Gastrocnemius medialis (tissue), 4 donors: ENCODE measurements around the gene ATL1. TPM values are rescaled to one million over a fixed set of nuclear protein-coding genes. Genes with fewer than 3 reads are reported as not detected.

Source experiments
- ATAC-seq, 2 donors: fragments of 150-250 bp; one replicate each; pipeline ENCODE4 v1.9.1; 2016
- DNase-seq, 2 donors: peaks; one replicate each; pipeline ENCODE4 v3.0.0-alpha.2; 2019
- H3K27ac ChIP-seq, 4 donors: fragments of 200-600 bp; sonication (generic); 1 replicate in 1 of 4; 2 replicates in 3 of 4; pipeline ENCODE4 v1.5.1; 2016 to 2018; ENCODE audit warnings: mild to moderate bottlenecking in 2 of 4, moderate library complexity in 1 of 4
- H3K27me3 ChIP-seq, 3 donors: fragments of 200-600 bp; sonication (generic) in 2 of 3; 1 replicate in 1 of 3; 2 replicates in 2 of 3; pipeline versions ENCODE4 v1.5.1 to v1.6.0; 2016 to 2019; ENCODE audit warnings: mild to moderate bottlenecking in 1 of 3, moderate library complexity in 1 of 3
- H3K36me3 ChIP-seq, 2 donors: fragments of 200-600 bp; sonication (generic) in 1 of 2; one replicate each; pipeline ENCODE4 v1.5.1; 2017 to 2018
- H3K4me1 ChIP-seq, 2 donors: fragments of 200-600 bp; sonication (generic) in 1 of 2; one replicate each; pipeline ENCODE4 v1.5.1; 2016 to 2017; ENCODE audit warnings: mild to moderate bottlenecking in 2 of 2
- H3K4me3 ChIP-seq, 4 donors: fragments of 200-600 bp; sonication (generic) in 3 of 4; 1 replicate in 1 of 4; 2 replicates in 3 of 4; pipeline ENCODE4 v1.5.1; 2016 to 2019; ENCODE audit warnings: mild to moderate bottlenecking in 2 of 4
- H3K9me3 ChIP-seq, 3 donors: fragments of 200-600 bp; sonication (generic) in 2 of 3; 1 replicate in 1 of 3; 2 replicates in 2 of 3; pipeline ENCODE4 v1.5.1; 2016 to 2019
- POLR2A ChIP-seq, 2 donors: fragments of 450-650 bp; IDR thresholded peaks; one replicate each; pipeline ENCODE4 v1.6.1; 2017; ENCODE audit warnings: antibody characterized with exemption in 2 of 2, mild to moderate bottlenecking in 2 of 2, moderate library complexity in 2 of 2
- in situ Hi-C, 4 donors: fragments of 200-750 bp; cut with MboI; loops; one replicate each; pipeline versions ENCODE4 v1.15.0 to v1.8.0; 2017; ENCODE audit warnings: low sequenced_read_pairs in 4 of 4
- intact Hi-C: fragments of 100-400 bp; cut with DNase I; formaldehyde crosslinking; loops from one replicate; pipeline ENCODE4 v1.15.1; 2023; ENCODE audit warnings: low total_unique reads
- total RNA-seq, 4 donors: library from RNA; depleted of rRNA; stranded (reverse); fragments of >200 nt; gene quantifications; one replicate each; pipeline versions ENCODE4 v1.1.0 to v1.2.3, GENCODE V29; 2016
- TF ChIP-seq, protein P1 (sequence below), 5 experiments: fragments of 450-650 bp in 3 of 5; fragments of 200-600 bp in 2 of 5; sonication (generic) in 2 of 5; IDR thresholded peaks in 4 of 5; conservative IDR thresholded peaks in 1 of 5; 1 replicate in 4 of 5; 2 replicates in 1 of 5; pipeline ENCODE4 v1.5.1; 2016 to 2019; ENCODE audit warnings: antibody characterized with exemption in 5 of 5, mild to moderate bottlenecking in 3 of 5, moderate library complexity in 3 of 5

The ATL1 gene
- total RNA-seq, 4 donors from 2014 or later = 0.15 to 1.3 (median 0.58) TPM

GRCh38 chr14:50667684-50667995 is 107.7 kb downstream of the ATL1 start:
- intact Hi-C loops (loop anchor here (1.0 to 5.0 kb wide), 4 partner anchors 71 to 435 kb away; partner anchors contain the start of genes MAP4K5 and SOS2), in situ Hi-C loops (no loop called here)
- peak in 1 of 2 donors; percentile 34 for DNase-seq
- peaks cover 28 to 30% of the 10 kb centered on the region in 2 donors for H3K4me1 ChIP-seq
- no peaks in the 10 kb centered on the region for H3K27me3 ChIP-seq
- H3K27ac ChIP-seq = peak overlapping the region; percentile 89 to 97 (median 96)
- TF ChIP-seq, protein P1, sequence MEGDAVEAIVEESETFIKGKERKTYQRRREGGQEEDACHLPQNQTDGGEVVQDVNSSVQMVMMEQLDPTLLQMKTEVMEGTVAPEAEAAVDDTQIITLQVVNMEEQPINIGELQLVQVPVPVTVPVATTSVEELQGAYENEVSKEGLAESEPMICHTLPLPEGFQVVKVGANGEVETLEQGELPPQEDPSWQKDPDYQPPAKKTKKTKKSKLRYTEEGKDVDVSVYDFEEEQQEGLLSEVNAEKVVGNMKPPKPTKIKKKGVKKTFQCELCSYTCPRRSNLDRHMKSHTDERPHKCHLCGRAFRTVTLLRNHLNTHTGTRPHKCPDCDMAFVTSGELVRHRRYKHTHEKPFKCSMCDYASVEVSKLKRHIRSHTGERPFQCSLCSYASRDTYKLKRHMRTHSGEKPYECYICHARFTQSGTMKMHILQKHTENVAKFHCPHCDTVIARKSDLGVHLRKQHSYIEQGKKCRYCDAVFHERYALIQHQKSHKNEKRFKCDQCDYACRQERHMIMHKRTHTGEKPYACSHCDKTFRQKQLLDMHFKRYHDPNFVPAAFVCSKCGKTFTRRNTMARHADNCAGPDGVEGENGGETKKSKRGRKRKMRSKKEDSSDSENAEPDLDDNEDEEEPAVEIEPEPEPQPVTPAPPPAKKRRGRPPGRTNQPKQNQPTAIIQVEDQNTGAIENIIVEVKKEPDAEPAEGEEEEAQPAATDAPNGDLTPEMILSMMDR (IDR thresholded peaks at IDR 0.05 in 4 of 5, conservative IDR thresholded peaks at IDR 0.05 in 1 of 5) = no peak
- no peak for TF ChIP-seq POLR2A (IDR thresholded peaks at IDR 0.05)
- H3K4me3 ChIP-seq = peak overlapping the region; percentile 65 to 95 (median 80)
- peak; percentile 63 to 64 for ATAC-seq
- H3K36me3 ChIP-seq = peaks cover 0 to 11% of the 10 kb centered on the region in 2 donors
- no peaks in the 10 kb centered on the region for H3K9me3 ChIP-seq

DNA sequence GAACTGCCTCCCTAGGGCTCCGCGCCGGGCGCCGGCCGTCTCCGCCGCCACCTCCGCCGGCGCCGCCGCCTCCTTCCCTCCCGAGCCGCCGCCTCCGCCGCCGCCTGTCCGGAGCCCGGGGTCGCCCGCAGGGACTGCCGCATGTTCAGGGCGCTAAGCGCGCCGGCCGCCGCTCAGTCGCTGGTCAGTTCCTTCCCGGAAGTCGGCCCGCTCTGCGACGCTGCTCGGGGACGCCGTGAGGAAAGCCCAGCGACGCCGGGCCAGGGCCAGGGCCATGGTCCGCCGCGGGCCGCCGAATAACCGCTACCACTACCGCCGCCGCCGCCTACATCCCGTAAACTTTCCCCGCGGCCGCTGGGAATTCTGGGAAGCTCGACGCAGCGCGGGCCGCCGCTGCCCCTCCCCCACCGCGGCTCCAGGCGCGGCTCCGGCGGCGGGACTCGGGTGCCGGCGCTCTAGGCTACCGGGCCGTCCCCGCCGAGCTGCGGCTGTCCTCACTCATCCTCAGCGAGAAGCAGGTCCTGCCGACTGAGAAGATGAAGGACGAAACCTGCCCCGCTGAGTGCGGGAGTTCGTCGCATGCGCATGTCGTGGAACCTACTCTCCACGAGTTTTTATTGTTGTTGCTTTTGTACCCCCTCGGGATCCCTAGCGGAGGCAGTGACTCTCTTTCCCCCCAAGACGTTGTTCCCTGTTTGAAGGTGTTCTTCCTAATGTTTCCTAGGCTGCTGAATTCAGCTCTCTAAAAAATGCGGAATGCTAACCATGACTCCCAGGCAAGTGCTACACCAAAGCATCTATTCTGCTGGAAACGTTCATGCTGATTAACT is 108.3 kb downstream of the ATL1 start, which contains the start of gene SAV1:
Gene SAV1 (minus strand): TSS at position 311 of the 830 bp plus-strand sequence. CDS start 339 bp downstream, outside the sequence.
- peak within 1 kb of the TSS; percentile 65 to 95 (median 80) for H3K4me3 ChIP-seq
- H3K36me3 ChIP-seq = peaks cover 0 to 11% of the 10 kb centered on the region in 2 donors
- TF ChIP-seq, protein P1 (IDR thresholded peaks at IDR 0.05 in 4 of 5, conservative IDR thresholded peaks at IDR 0.05 in 1 of 5) = peak in 1 of 5 experiments; percentile 7
- TF ChIP-seq POLR2A (IDR thresholded peaks at IDR 0.05) = peak; percentile 93 to 94
- ATAC-seq (peak; percentile 87 to 90), DNase-seq (peak; percentile 72 to 82)
- in situ Hi-C loops = no loop called here
- peak within 1 kb of the TSS; percentile 89 to 97 (median 96) for H3K27ac ChIP-seq
- intact Hi-C loops = loop anchor here (1.0 to 5.0 kb wide), 5 partner anchors 71 to 436 kb away; partner anchors contain the start of genes MAP4K5 and SOS2
- no peaks in the 10 kb centered on the region for H3K27me3 ChIP-seq
- H3K9me3 ChIP-seq = no peaks in the 10 kb centered on the region
- H3K4me1 ChIP-seq = peaks cover 27 to 29% of the 10 kb centered on the region in 2 donors

- Histone ChIP-seq H3K4me3 (peak overlapping the region; percentile 65 to 95 (median 80)), H3K27ac (peak overlapping the region; percentile 89 to 97 (median 96)), H3K27me3 (no peaks in the 10 kb centered on the region), H3K4me1 (peaks cover 22 to 24% of the 10 kb centered on the region in 2 donors), H3K36me3 (peaks cover 0 to 11% of the 10 kb centered on the region in 2 donors), H3K9me3 (no peaks in the 10 kb centered on the region)
- TF ChIP-seq, protein P1 (IDR thresholded peaks at IDR 0.05 in 4 of 5, conservative IDR thresholded peaks at IDR 0.05 in 1 of 5) = no peak
- TF ChIP-seq POLR2A (IDR thresholded peaks at IDR 0.05) = no peak
- in situ Hi-C loops = no loop called here
- DNase-seq (no peak), ATAC-seq (no peak)
- intact Hi-C loops = loop anchor here (1.0 to 5.0 kb wide), 3 partner anchors 105 to 436 kb away; partner anchors contain the start of genes MAP4K5 and SOS2
These were observed 108.8 kb downstream of the ATL1 start for GRCh38 chr14:50668826-50669143.

GRCh38 chr14:50669441-50669986 is 109.6 kb downstream of the ATL1 start:
- H3K27me3 ChIP-seq = no peaks in the 10 kb centered on the region
- no peak for ATAC-seq
- in situ Hi-C loops (no loop called here), intact Hi-C loops (loop anchor here (5.0 kb wide), 2 partner anchors 137 to 437 kb away; partner anchors contain the start of genes MAP4K5 and SOS2)
- no peak for DNase-seq
- peak overlapping the region in 2 of 4 donors; percentile 95 to 97 for H3K27ac ChIP-seq
- H3K36me3 ChIP-seq = peaks cover 0 to 4% of the 10 kb centered on the region in 2 donors
- H3K4me1 ChIP-seq = peaks cover 17 to 20% of the 10 kb centered on the region in 2 donors
- H3K9me3 ChIP-seq = no peaks in the 10 kb centered on the region
- no peak for TF ChIP-seq POLR2A (IDR thresholded peaks at IDR 0.05)
- TF ChIP-seq, protein P1 (IDR thresholded peaks at IDR 0.05 in 4 of 5, conservative IDR thresholded peaks at IDR 0.05 in 1 of 5) = no peak
- no peak overlapping the region for H3K4me3 ChIP-seq
